IMR-90 (cell line): Measurements from ENCODE around the gene HRAS. TPM values are rescaled to one million over a fixed set of nuclear protein-coding genes. Genes with fewer than 3 reads are reported as not detected.

Experiments
- ATAC-seq: fragments of 200-7000 bp; cut with Tn5 transposase; 2 replicates; pipeline ENCODE4 v1.9.1; 2020; ENCODE audit warnings: low read depth, mild to moderate bottlenecking, moderate library complexity
- BruUV-seq: library from RNA; stranded (reverse); fragments of 400-500 nt; replicated peaks from 2 replicates; lab custom pipeline; 2021; lab: Mats Ljungman, UMichigan
- CTCF ChIA-PET: fragments of 300-600 bp; formaldehyde crosslinking; extraction: SDS; loops from one replicate; lab custom pipeline; 2021; ENCODE audit warnings: antibody characterized with exemption; lab: Yijun Ruan, JAX
- POLR2A ChIA-PET: fragments of 300-600 bp; sonication (Branson Sonifier 250); formaldehyde crosslinking; loops from one replicate; lab custom pipeline; 2022; ENCODE audit warnings: antibody characterized with exemption; ENCODE audit not compliant: unreplicated experiment; lab: Charles Lee
- DNase-seq: peaks from one replicate; pipeline ENCODE4 v3.0.0; 2013
- H2AFZ ChIP-seq: replicated peaks from 2 replicates; pipeline ENCODE3; 2013; ENCODE audit warnings: low read length, mild to moderate bottlenecking; ENCODE audit not compliant: poor library complexity
- H2AK5ac ChIP-seq: 2 replicates; pipeline ENCODE4 v1.6.1; 2013; ENCODE audit warnings: low read depth, low read length, inconsistent platforms
- H2AK9ac ChIP-seq: replicated peaks from 2 replicates; pipeline ENCODE3; 2013; ENCODE audit warnings: mild to moderate bottlenecking, low read depth, low read length, moderate library complexity; ENCODE audit not compliant: poor library complexity
- H2BK120ac ChIP-seq: 2 replicates; pipeline ENCODE4 v1.6.1; 2013; ENCODE audit warnings: low read depth, low read length, inconsistent platforms
- H2BK15ac ChIP-seq: 3 replicates; pipeline ENCODE4 v1.6.1; 2013; ENCODE audit warnings: low read depth, low read length, inconsistent platforms
- H2BK20ac ChIP-seq: 2 replicates; pipeline ENCODE4 v1.6.1; 2013; ENCODE audit warnings: low read depth, mild to moderate bottlenecking, inconsistent platforms, low read length, moderate library complexity
- H2BK5ac ChIP-seq: 2 replicates; pipeline ENCODE4 v1.6.1; 2013; ENCODE audit warnings: mild to moderate bottlenecking, low read depth, low read length, inconsistent platforms; ENCODE audit not compliant: poor library complexity, severe bottlenecking
- H3K14ac ChIP-seq: replicated peaks from 2 replicates; pipeline ENCODE4 v1.6.1; 2013; ENCODE audit warnings: low read depth, low read length, inconsistent platforms
- H3K18ac ChIP-seq: 2 replicates; pipeline ENCODE4 v1.6.1; 2013; ENCODE audit warnings: low read depth, low read length, control low read depth
- H3K23ac ChIP-seq: 2 replicates; pipeline ENCODE4 v1.6.1; 2013; ENCODE audit warnings: low read depth, low read length, inconsistent platforms
- H3K27ac ChIP-seq: 2 replicates; pipeline ENCODE4 v1.5.1; 2013; ENCODE audit warnings: mild to moderate bottlenecking, control low read depth, low read length; ENCODE audit not compliant: insufficient read depth
- H3K27me3 ChIP-seq: 2 replicates; pipeline ENCODE4 v1.6.1; 2013; ENCODE audit warnings: low read length; ENCODE audit not compliant: control insufficient read depth, insufficient read depth
- H3K36me3 ChIP-seq: 2 replicates; pipeline ENCODE4 v1.6.1; 2013; ENCODE audit warnings: low read length, mixed read lengths; ENCODE audit not compliant: control insufficient read depth, insufficient read depth
- H3K4ac ChIP-seq: 2 replicates; pipeline ENCODE4 v1.6.1; 2013; ENCODE audit warnings: low read depth, low read length, inconsistent platforms
- H3K4me1 ChIP-seq: 2 replicates; pipeline ENCODE4 v1.6.1; 2013; ENCODE audit warnings: low read length, mixed read lengths; ENCODE audit not compliant: control insufficient read depth, insufficient read depth
- H3K4me2 ChIP-seq: 2 replicates; pipeline ENCODE4 v1.6.1; 2013; ENCODE audit warnings: low read depth, mild to moderate bottlenecking, control low read depth, low read length, moderate library complexity
- H3K4me3 ChIP-seq: 2 replicates; pipeline ENCODE4 v1.5.1; 2013; ENCODE audit warnings: low read depth, mild to moderate bottlenecking, control low read depth, low read length, moderate library complexity; ENCODE audit not compliant: insufficient read depth
- H3K56ac ChIP-seq: 2 replicates; pipeline ENCODE4 v1.6.1; 2013; ENCODE audit warnings: low read length, inconsistent platforms; ENCODE audit not compliant: insufficient read depth; ENCODE audit errors: extremely low read depth
- H3K79me1 ChIP-seq, 2 experiments: 2 replicates each; pipeline ENCODE4 v1.6.1; 2013; ENCODE audit warnings: low read length in 2 of 2, inconsistent platforms in 1 of 2, low read depth in 1 of 2
- H3K9ac ChIP-seq: 2 replicates; pipeline ENCODE4 v1.6.1; 2013; ENCODE audit warnings: low read depth, low read length, control low read depth
- H3K9me1 ChIP-seq: 2 replicates; pipeline ENCODE4 v1.6.1; 2013; ENCODE audit warnings: low read length, inconsistent platforms; ENCODE audit not compliant: insufficient read depth
- H3K9me3 ChIP-seq: 2 replicates; pipeline ENCODE4 v1.6.1; 2013; ENCODE audit warnings: low read length; ENCODE audit not compliant: control insufficient read depth, insufficient read depth
- H4K20me1 ChIP-seq: 2 replicates; pipeline ENCODE4 v1.6.1; 2013; ENCODE audit warnings: low read length, inconsistent platforms; ENCODE audit not compliant: insufficient read depth
- H4K5ac ChIP-seq: 2 replicates; pipeline ENCODE4 v1.6.1; 2013; ENCODE audit warnings: mild to moderate bottlenecking, low read depth, low read length, control low read depth
- H4K8ac ChIP-seq, 2 experiments: 2 replicates each; pipeline ENCODE4 v1.6.1; 2013; ENCODE audit warnings: low read depth in 2 of 2, low read length in 2 of 2, control low read depth in 1 of 2, inconsistent platforms in 1 of 2
- H4K91ac ChIP-seq: 2 replicates; pipeline ENCODE4 v1.6.1; 2013; ENCODE audit warnings: low read depth, low read length, inconsistent platforms; ENCODE audit not compliant: insufficient read depth
- MAFK ChIP-seq: IDR thresholded peaks from 2 replicates; pipeline ENCODE4 v1.6.1; 2012; ENCODE audit warnings: low read depth, low read length, improper control_type of control experiment
- MAZ ChIP-seq: IDR thresholded peaks from 2 replicates; pipeline ENCODE4 v1.6.1; 2012; ENCODE audit warnings: low read depth, mild to moderate bottlenecking, low read length, improper control_type of control experiment, moderate library complexity, borderline replicate concordance
- RCOR1 ChIP-seq: IDR thresholded peaks from 2 replicates; pipeline ENCODE4 v1.6.1; 2012; ENCODE audit warnings: mild to moderate bottlenecking, low read length, improper control_type of control experiment; ENCODE audit not compliant: insufficient replicate concordance
- WGBS, 2 experiments: methylation state at CpG; one replicate each; pipeline versions ENCODE4 v1.1.5 to v1.1.7; 2013; ENCODE audit warnings: missing lambda C conversion rate in 2 of 2; ENCODE audit not compliant: insufficient read length in 1 of 2; ENCODE audit errors: extremely low coverage in 2 of 2; 5-methylcytosine and 5-hydroxymethylcytosine counted together
- dilution Hi-C: fragments of 300-500 bp; cut with HindIII; formaldehyde crosslinking; loops from one replicate; pipeline ENCODE4 v1.14.3; 2018; ENCODE audit warnings: low sequenced_read_pairs; ENCODE audit not compliant: unreplicated experiment
- in situ Hi-C: fragments of 300-500 bp; cut with MboI; formaldehyde crosslinking; loops from 3 replicates; pipeline ENCODE4 v1.14.3; 2019; ENCODE audit warnings: low sequenced_read_pairs, inconsistent platforms, mixed read lengths
- intact Hi-C: fragments of 100-400 bp; cut with micrococcal nuclease; formaldehyde crosslinking; loops from 2 replicates; pipeline ENCODE4 v1.10.0; 2022
- polyA plus RNA-seq, 3 experiments: library from polyadenylated mRNA; depleted of rRNA; stranded (reverse); fragments of >200 nt; gene quantifications; 2 replicates each; pipeline ENCODE4 v1.2.3, GENCODE V29; 2012; ENCODE audit warnings: low replicate concordance in 1 of 3
- total RNA-seq: library from RNA; depleted of rRNA; stranded (reverse); fragments of >200 nt; gene quantifications from 2 replicates; pipeline ENCODE4 v1.2.3, GENCODE V29; 2012

The HRAS gene
- total and polyA plus RNA-seq, 2 of the 4 experiments (the other 2 are of a cell fraction), result 108 to 123 TPM

DNA sequence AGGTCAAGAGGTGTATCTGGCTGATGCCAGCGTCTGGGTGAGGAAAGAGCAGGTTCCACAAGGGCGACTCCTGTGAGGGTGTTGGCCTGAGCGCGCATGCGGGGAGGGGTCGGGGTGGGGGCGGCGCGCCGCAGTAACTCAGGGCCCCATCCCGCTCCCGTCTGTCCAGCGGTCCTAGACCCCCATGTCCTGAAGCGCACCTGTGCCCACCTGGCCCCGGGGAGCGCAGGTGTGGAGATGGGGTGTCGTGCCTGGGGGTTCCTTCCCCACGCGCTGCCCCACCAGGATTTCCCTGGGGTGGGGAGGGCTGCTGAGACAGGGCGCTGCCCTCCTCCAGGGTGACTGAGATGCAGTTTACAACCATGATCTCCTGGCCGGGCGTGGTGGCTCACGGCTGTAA, 49.2 kb downstream of the HRAS start:
- ATAC-seq (no peak), DNase-seq (no peak)
- Histone ChIP-seq H3K14ac (no peak overlapping the region), H2BK20ac (no peak overlapping the region), H4K20me1 (peaks cover 4% of the 10 kb centered on the region; the same call in 1 of the 2 replicates), H2BK120ac (no peak overlapping the region), H2AK5ac (no peak overlapping the region), H3K27me3 (no peaks in the 10 kb centered on the region), H3K9ac (no peak overlapping the region), H4K8ac (no peak overlapping the region), H3K23ac (no peak overlapping the region), H3K4me2 (no peak overlapping the region), H3K4me3 (no peak overlapping the region), H3K4me1 (no peaks in the 10 kb centered on the region), H3K4ac (no peak overlapping the region), H3K56ac (no peak overlapping the region), H2AFZ (no peak overlapping the region), H3K9me1 (no peaks in the 10 kb centered on the region), H2BK5ac (no peak overlapping the region), H3K27ac (no peak overlapping the region), H3K36me3 (peaks cover 18% of the 10 kb centered on the region), H2BK15ac (no peak overlapping the region), H4K91ac (no peak overlapping the region), H2AK9ac (no peak overlapping the region), H4K5ac (no peak overlapping the region), H3K18ac (no peak overlapping the region), H3K9me3 (no peaks in the 10 kb centered on the region), H3K79me1 (peaks cover 12 to 27% of the 10 kb centered on the region in 2 experiments; a peak in 3 of 4 replicates)
- ChIA-PET CTCF (no interaction called here), POLR2A (no interaction called here)
- no peak for TF ChIP-seq MAZ
- no peak for TF ChIP-seq RCOR1
- TF ChIP-seq MAFK, result no peak
- intact Hi-C loops (no loop called here), in situ Hi-C loops (no loop called here), dilution Hi-C loops (no loop called here)
- no TSS peak for BruUV-seq
- 85% methylated on average over 4 of the region's 23 CpGs; no CpG with 5 or more reads in 1 of the 2 experiments for WGBS, 2 experiments
